Neutrophil (primary cell): ENCODE results near the gene SYT6.

ENCODE experiments used
- H3K27ac ChIP-seq: fragments of 200-600 bp; sonication (generic); 2 replicates; pipeline ENCODE4 v1.5.1; 2016; ENCODE audit warnings: mild to moderate bottlenecking, moderate library complexity
- H3K27me3 ChIP-seq: fragments of 200-600 bp; sonication (generic); 2 replicates; pipeline ENCODE4 v1.6.0; 2016; ENCODE audit warnings: mild to moderate bottlenecking
- H3K36me3 ChIP-seq: fragments of 200-600 bp; sonication (generic); 2 replicates; pipeline ENCODE4 v1.5.1; 2017
- H3K4me1 ChIP-seq, 2 experiments: fragments of 200-600 bp in 1 of 2; sonication (generic) in 1 of 2; 1 replicate in 1 of 2; 2 replicates in 1 of 2; pipeline versions ENCODE4 v1.5.1 to v1.6.1; 2013 to 2016; ENCODE audit warnings: low read depth in 1 of 2, low read length in 1 of 2, mild to moderate bottlenecking in 1 of 2, moderate library complexity in 1 of 2; ENCODE audit not compliant: control insufficient read depth in 1 of 2, insufficient read depth in 1 of 2
- H3K4me3 ChIP-seq, 2 experiments: fragments of 200-600 bp in 1 of 2; sonication (generic) in 1 of 2; 1 replicate in 1 of 2; 2 replicates in 1 of 2; pipeline ENCODE4 v1.5.1; 2013 to 2016; ENCODE audit warnings: low read depth in 1 of 2, low read length in 1 of 2, mild to moderate bottlenecking in 1 of 2, moderate library complexity in 1 of 2
- H3K9me3 ChIP-seq: fragments of 200-600 bp; sonication (generic); 2 replicates; pipeline ENCODE4 v1.5.1; 2016
- TF ChIP-seq, protein P1 (sequence below): fragments of 200-600 bp; sonication (generic); IDR thresholded peaks from 2 replicates; pipeline ENCODE4 v1.5.1; 2016; ENCODE audit warnings: antibody characterized with exemption

Gene SYT6

DNA sequence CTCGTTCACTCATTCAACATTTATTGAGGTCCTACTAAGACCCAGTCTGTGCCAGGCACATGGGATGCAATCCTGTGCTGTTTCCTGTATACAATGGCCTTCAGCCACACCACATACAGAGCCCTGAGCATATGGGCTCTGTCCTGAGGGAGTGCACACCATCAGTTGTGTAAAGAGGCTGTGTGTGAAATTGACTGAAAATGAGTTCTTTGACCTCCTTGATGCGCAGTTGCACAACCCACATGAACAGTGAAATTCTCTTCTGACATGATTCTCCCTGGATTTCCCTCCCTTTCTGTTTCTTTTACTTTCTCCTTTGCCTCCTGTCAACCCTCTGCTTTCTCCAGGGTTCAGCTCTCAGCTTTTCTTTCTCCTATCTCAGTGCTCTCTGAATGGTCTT is 6.3 kb upstream of the SYT6 start:
- H3K9me3 ChIP-seq, result no peaks in the 10 kb centered on the region
- no peaks in the 10 kb centered on the region for H3K4me1 ChIP-seq
- peaks cover 87% of the 10 kb centered on the region for H3K27me3 ChIP-seq
- H3K36me3 ChIP-seq, result no peaks in the 10 kb centered on the region
- no peak overlapping the region for H3K4me3 ChIP-seq
- TF ChIP-seq, protein P1, sequence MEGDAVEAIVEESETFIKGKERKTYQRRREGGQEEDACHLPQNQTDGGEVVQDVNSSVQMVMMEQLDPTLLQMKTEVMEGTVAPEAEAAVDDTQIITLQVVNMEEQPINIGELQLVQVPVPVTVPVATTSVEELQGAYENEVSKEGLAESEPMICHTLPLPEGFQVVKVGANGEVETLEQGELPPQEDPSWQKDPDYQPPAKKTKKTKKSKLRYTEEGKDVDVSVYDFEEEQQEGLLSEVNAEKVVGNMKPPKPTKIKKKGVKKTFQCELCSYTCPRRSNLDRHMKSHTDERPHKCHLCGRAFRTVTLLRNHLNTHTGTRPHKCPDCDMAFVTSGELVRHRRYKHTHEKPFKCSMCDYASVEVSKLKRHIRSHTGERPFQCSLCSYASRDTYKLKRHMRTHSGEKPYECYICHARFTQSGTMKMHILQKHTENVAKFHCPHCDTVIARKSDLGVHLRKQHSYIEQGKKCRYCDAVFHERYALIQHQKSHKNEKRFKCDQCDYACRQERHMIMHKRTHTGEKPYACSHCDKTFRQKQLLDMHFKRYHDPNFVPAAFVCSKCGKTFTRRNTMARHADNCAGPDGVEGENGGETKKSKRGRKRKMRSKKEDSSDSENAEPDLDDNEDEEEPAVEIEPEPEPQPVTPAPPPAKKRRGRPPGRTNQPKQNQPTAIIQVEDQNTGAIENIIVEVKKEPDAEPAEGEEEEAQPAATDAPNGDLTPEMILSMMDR, result no peak
- H3K27ac ChIP-seq, result no peak overlapping the region

DNA sequence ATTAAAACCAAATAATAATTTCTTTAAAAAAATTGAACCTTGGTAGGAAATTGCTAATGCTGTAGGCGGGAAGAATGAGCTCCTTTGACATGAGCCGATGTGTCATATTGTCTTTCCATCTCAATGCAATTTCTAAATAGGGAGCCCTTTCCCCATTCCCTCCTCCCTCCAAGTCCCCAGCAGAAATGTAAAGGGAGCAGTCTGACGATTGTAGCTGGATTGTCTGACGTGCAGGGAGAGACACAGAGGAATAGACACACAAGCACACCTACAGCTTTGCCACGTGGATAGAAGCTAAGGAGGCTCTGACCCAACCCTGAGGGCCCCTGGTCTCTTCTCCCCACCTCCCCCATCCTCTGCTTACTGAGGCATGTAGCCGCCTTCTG is 3.6 kb upstream of the SYT6 start:
- H3K27ac ChIP-seq, result no peak overlapping the region
- H3K27me3 ChIP-seq, result peaks cover 100% of the 10 kb centered on the region
- TF ChIP-seq, protein P1, result no peak
- no peaks in the 10 kb centered on the region for H3K9me3 ChIP-seq
- no peak overlapping the region for H3K4me3 ChIP-seq
- no peaks in the 10 kb centered on the region for H3K36me3 ChIP-seq
- peaks cover 0 to 7% of the 10 kb centered on the region in 2 experiments for H3K4me1 ChIP-seq

DNA sequence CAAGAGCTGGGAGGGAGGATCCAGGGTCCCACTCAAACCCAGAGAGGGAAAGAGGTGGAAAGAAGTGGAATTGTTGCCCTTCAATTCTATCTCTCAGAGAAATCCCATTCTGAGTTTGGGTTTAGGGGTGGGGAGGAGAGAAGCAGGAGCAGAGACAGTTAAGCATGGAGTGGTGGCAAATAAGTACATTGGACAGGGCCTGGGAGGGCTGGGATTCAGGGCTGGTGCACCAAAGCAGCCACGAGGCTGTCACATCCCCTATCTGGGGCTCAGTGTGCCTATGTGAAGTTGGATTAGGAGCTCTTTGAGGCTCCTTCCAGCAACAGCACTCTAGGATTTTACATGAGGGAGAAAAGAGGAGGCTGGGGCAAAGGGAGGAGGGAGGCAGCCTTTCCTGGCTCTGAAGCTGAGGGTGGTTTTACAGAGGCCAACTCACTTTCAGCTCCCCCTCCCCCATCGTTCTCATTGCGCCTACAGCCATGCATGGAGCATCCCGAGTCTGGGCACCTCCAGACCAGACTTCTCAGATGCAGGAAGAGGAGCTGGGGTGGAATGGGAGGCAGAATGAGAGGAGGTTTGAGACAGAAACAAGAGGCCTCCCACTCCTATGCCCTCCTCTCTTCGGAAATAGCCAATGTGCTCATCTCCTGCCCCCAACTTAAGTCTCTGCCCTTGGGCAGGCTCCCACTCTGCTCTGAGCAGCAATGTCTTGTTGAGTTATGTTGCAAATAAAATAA is 3.0 kb upstream of the SYT6 start:
- H3K9me3 ChIP-seq, result no peaks in the 10 kb centered on the region
- H3K4me1 ChIP-seq, result peaks cover 0 to 7% of the 10 kb centered on the region in 2 experiments
- H3K27me3 ChIP-seq, result peaks cover 100% of the 10 kb centered on the region

DNA sequence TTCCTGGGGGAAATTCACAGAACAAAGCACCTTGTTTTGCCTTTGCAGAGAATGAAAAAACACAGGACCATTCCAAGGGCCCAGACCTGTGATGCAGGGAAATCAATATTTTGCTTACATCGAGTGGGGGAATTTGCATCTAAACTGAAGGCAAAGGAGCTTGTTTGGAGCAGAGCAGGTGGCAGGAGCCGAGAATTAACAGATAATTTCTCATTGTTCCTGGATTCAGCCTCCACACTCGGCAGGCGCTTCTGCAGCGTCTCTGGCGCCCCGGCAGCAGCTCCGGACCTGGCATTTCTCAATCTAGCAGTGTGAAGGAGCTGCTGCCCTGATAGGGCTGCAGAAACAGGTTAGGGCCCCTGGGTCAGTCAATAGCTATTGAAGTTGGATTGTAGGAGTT is 2.0 kb upstream of the SYT6 start:
- Histone ChIP-seq H3K36me3 (no peaks in the 10 kb centered on the region), H3K27ac (no peak overlapping the region), H3K9me3 (no peaks in the 10 kb centered on the region), H3K27me3 (peaks cover 100% of the 10 kb centered on the region), H3K4me1 (peaks cover 0 to 7% of the 10 kb centered on the region in 2 experiments), H3K4me3 (no peak overlapping the region)
- TF ChIP-seq, protein P1, result no peak

More for the DNA sequence above, 3.0 kb upstream of the SYT6 start:
- TF ChIP-seq, protein P1, result no peak
- Histone ChIP-seq H3K36me3 (no peaks in the 10 kb centered on the region), H3K4me3 (no peak overlapping the region), H3K27ac (no peak overlapping the region)

DNA sequence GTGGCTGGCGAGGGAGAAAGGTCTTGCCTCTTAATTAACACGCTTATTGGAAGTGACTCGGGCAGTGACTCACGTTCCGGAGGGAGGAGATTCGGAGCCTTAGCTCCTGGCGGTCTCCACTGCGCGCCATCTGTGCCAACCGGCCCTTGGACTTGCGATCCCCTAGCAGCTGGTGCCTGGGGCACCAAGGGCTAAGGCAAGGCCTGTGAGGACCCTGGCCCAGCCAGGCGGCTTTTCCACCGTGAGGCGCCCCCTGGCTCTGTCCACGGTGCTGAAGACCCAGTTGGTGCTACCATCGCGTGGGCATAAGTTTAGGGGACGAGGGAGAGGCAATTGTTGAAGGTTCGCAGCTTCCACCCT is 1.3 kb upstream of the SYT6 start:
- H3K9me3 ChIP-seq, result no peaks in the 10 kb centered on the region
- H3K4me1 ChIP-seq, result peaks cover 0 to 7% of the 10 kb centered on the region in 2 experiments
- H3K4me3 ChIP-seq, result no peak overlapping the region
- H3K36me3 ChIP-seq, result no peaks in the 10 kb centered on the region
- H3K27ac ChIP-seq, result no peak overlapping the region
- TF ChIP-seq, protein P1, result no peak
- peaks cover 100% of the 10 kb centered on the region for H3K27me3 ChIP-seq
